RWPE1 (cell line): ENCODE data around the gene SETD7.

Source experiments
- CTCF ChIA-PET: fragments of 350-600 bp; sonication (Branson Sonifier 250); formaldehyde crosslinking; extraction: SDS; loops from one replicate; lab custom pipeline; 2021; lab: Yijun Ruan, JAX
- POLR2A ChIA-PET: fragments of 400-600 bp; formaldehyde crosslinking; extraction: SDS; loops from one replicate; lab custom pipeline; 2020; ENCODE audit warnings: antibody characterized with exemption; ENCODE audit not compliant: low non-redundant PET; lab: Yijun Ruan, JAX
- DNase-seq: peaks from one replicate; pipeline ENCODE4 v3.0.0; 2012; ENCODE audit warnings: low spot score
- H3K27ac ChIP-seq: fragments of 450-650 bp; 2 replicates; pipeline ENCODE4 v1.5.1; 2017
- TF ChIP-seq, protein P1 (sequence below): fragments of 450-650 bp; conservative IDR thresholded peaks from 2 replicates; pipeline ENCODE4 v1.5.1; 2017; ENCODE audit warnings: low read depth, mild to moderate bottlenecking

The SETD7 gene

DNA sequence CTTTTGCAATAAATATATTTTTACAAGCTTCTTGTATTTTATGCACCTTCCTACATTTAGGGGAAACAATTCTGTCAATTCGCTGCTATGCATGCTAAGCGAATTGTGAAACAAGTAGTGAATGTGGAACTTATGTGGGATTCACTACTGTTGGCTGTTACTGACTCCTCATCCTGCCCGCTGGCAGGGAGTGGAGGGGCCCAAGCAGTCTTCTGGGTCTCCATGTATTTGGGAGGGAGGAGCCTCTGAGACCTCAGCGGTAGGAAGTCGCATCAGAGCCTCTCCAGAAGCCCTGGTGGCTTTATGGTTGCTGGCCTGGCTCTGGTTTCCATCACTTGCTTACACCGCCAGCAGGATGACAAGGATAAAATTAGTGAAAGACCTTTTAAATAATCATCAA lies 3.7 kb upstream of the SETD7 start:
- H3K27ac ChIP-seq = no peak overlapping the region
- DNase-seq = no peak
- TF ChIP-seq, protein P1, sequence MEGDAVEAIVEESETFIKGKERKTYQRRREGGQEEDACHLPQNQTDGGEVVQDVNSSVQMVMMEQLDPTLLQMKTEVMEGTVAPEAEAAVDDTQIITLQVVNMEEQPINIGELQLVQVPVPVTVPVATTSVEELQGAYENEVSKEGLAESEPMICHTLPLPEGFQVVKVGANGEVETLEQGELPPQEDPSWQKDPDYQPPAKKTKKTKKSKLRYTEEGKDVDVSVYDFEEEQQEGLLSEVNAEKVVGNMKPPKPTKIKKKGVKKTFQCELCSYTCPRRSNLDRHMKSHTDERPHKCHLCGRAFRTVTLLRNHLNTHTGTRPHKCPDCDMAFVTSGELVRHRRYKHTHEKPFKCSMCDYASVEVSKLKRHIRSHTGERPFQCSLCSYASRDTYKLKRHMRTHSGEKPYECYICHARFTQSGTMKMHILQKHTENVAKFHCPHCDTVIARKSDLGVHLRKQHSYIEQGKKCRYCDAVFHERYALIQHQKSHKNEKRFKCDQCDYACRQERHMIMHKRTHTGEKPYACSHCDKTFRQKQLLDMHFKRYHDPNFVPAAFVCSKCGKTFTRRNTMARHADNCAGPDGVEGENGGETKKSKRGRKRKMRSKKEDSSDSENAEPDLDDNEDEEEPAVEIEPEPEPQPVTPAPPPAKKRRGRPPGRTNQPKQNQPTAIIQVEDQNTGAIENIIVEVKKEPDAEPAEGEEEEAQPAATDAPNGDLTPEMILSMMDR = no peak
- ChIA-PET CTCF (no interaction called here), POLR2A (no interaction called here)

DNA sequence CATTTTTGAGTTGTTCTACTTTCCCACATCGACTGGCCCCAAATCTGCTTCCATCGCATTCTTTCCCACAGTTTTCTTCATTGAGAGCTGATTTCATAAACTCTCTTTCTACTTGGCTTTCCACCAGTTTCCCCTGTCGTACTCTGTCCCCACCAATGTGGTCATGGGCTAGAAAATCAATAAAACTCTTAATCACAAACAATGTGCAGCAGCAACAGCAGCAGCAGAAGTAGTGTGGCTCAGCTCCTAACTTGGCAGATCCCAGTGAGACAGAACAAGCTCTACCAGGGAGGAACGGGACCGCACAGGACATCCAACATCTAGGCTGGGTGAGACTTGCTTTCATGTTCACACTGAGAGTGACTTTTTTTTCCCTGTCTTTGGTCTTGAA lies 3.1 kb upstream of the SETD7 start:
- ChIA-PET CTCF (interaction anchor here (0.6 kb wide), 1 partner anchor 983 kb away, joined by 3 read pairs; no protein-coding TSS in a partner anchor), POLR2A (no interaction called here)
- TF ChIP-seq, protein P1 = no peak
- no peak for DNase-seq
- H3K27ac ChIP-seq = no peak overlapping the region

DNA sequence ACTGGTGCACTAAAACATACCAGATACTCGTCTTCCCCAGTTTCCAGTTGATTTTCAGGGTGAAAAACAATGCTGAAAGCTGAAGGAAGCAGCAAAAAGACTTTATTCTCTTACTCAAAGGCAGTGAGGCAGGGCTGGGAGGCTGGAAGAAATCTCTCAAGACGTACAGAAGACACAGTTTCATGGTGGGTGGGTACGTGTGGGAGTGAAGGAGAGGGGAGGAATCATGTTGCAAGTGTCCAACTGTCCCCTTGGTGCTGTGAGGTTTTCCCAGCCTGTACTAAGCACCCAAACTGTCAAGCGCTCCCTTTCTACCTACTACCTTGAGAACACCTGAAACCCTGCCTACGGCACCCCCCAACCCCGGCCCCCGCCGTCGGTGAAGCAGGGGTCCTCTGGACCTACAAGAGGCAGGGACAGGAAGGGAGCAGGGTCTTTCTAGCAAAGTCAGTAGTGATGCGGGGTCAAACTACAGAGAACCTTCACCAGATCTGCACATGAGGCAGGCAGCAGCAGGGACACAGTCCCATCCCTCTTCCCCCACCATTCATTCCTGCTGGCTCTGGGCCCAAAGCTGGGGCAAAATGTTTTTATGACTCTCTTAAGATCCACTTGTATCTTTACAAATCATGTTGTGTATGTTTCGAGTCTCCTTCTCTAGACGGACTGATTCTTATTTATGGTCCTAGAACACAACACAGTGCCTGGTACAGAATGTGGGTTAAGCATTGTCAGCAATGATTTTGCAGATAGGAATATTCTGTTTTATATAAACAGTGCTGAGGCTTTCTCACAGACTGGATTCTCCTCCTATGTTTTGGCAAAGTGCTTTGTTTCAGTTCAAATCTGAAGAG lies 2.4 kb upstream of the SETD7 start:
- TF ChIP-seq, protein P1 = no peak
- ChIA-PET POLR2A (no interaction called here), CTCF (interaction anchor here (0.6 kb wide), 1 partner anchor 984 kb away, joined by 3 read pairs; no protein-coding TSS in a partner anchor)
- no peak for DNase-seq
- H3K27ac ChIP-seq = no peak overlapping the region

DNA sequence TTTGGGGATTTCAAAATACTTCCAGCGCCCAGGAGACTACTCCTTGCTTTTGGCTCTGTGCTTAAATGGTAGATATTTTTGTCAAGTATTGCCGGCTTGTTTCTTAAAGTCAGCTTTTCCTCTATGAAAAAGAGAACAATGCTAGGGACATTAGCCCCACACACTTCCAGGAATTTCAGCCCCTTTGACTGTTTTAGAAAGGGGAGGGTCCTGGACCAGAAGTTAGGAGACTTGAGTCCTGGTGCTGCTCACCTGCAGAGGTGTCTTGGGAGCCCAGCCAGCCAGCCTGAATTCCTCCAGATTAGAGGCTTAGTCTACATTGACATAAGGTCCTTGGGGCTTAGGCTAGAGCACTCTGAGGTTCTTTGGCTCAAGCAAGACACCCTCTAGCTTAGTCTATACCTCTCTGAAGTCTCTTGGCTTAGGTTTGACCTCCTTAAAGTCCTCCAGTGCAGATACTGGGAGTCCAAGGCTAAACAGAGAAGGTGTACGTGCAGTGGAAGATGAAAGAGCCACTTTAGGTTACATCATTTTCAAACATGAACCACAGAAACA lies 1.6 kb upstream of the SETD7 start:
- H3K27ac ChIP-seq = peak overlapping the region; percentile 89
- no peak for DNase-seq
- CTCF ChIA-PET = no interaction called here
- POLR2A ChIA-PET = no interaction called here
- TF ChIP-seq, protein P1 = no peak

DNA sequence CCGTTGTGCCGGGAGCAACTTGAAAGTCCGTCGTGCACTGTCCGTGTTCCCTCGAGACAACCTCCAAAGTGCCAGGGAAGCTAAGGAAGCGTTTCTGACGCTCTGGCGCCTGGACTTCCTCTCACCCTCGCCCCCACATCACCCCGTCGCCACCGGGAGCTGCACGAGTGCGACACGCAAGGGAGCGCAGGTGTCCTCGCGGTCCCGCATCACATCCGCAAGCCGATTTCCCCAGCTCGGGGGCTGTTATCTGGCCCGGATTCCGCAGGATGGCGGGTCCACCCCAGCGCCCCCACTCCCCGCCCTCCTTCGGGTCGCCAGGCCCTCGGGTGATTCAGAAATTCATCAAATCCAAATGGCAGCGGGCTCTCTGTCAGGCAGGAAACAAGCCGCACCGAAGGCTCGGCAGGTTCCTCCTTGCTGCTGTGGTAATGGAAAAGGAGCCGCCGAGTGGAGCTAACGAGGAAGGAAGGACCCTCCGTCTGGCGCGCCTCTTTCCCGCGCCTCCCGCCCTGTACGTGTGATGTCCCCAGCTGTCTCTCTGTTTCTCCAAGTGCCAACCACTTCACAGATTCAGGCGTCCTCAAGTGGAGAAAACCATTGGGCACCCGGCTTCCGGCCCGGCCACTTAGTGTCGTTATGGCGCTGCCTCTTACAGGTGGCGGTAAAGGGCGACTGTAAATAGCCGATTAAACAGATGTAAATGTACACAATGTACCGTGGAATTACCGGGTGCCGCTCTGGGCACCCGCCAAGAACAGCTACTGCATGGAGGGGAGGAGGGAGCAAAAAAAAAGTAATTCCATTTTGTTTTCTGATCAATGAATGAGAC lies 921 bp upstream of the SETD7 start:
- TF ChIP-seq, protein P1 = no peak
- CTCF ChIA-PET = interaction anchor here (1.0 to 1.3 kb wide), 3 partner anchors 47 to 178 kb away, joined by 3 to 5 read pairs (median 4); no protein-coding TSS in a partner anchor
- peak overlapping the region; percentile 89 for H3K27ac ChIP-seq
- POLR2A ChIA-PET = interaction anchor here (1.2 to 1.3 kb wide), 2 partner anchors 12 to 380 kb away, joined by 3 to 4 read pairs; partner anchors contain the start of gene ELF2
- peak; percentile 37 for DNase-seq

DNA sequence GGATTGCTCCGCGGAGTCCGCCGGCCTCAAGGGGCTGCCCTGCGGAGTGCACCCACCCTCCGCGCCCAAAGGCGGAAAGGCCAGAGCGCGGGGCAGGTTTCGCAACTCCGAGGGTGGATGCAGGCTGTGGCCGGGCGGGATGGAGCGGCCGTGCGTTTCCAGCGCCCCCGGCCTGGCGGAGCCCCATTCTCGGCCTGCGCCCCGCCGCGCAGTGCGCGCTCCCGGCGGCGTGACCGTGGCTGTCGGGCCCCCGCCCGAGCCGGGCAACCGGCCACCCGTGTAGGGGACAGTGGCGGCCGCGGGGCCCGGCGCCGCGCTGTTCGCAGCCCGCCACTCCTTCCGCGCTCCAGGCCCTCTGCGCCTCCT lies 331 bp downstream of the SETD7 start:
- CTCF ChIA-PET = interaction anchor here (1.3 kb wide), 1 partner anchor 48 kb away, joined by 3 read pairs; no protein-coding TSS in a partner anchor
- H3K27ac ChIP-seq = peak overlapping the region; percentile 89
- POLR2A ChIA-PET = interaction anchor here (1.2 to 1.3 kb wide), 2 partner anchors 13 to 379 kb away, joined by 3 to 4 read pairs; partner anchors contain the start of gene ELF2
- TF ChIP-seq, protein P1 = no peak
- peak; percentile 28 for DNase-seq
